SKM-1 treated with dmso at 0.1 percent for 144 hours (cell line): Measurements from ENCODE around the gene SLC10A1.

Experiments
- DNase-seq: peaks from one replicate; lab custom pipeline; 2025; ENCODE audit not compliant: unreplicated experiment; lab: John Stamatoyannopoulos, UW

Gene SLC10A1

DNA sequence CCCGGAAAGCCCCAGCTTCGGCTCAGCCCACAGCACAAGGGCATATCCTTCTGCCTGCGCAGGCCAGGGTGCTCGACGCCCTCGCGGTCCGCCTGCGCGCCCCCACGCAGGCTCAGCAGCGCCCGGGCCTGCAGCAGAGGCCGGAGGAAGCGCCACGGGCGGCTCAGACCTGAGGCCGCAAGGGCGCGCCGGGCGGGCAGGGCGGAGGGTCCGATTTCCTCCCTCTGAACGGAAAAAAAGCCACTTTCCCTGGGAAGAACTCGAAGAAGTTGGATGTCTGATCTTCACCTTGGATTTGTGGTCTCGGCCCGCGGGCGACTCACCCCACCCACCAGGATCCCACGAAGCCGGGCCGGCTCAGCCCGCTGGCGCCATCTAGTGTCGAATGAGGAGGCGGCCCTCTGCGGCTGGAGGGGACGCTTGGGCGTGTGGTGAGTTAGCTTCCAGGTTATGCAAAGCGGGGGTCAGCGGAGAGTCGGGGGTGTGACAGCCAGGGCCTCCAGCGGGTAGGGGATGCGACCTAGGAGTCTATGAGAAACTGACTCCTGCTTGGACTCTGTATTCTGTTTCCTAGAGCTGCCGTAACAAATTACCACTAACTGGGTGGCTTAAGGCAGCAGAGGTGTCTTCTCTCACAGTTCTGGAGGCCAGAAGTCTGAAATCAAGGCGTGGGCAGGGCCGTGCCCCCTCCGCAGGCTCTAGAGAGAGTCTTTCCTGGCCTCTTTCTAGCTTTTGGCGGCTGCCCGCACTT lies 70.1 kb downstream of the SLC10A1 start:
- no peak for DNase-seq
